WTC11 (cell line): ENCODE results near the gene PLA2G2D. TPM values are rescaled to one million over a fixed set of nuclear protein-coding genes. Genes with fewer than 3 reads are reported as not detected.

Source experiments
- ATAC-seq: fragments of 200-7000 bp; cut with Tn5 transposase; 2 replicates; pipeline ENCODE4 v1.10.0; 2021; ENCODE audit warnings: mild to moderate bottlenecking, moderate library complexity
- CTCF ChIA-PET: fragments of 300-600 bp; sonication (Branson Sonifier 250); formaldehyde crosslinking; loops from one replicate; lab custom pipeline; 2021; ENCODE audit warnings: antibody characterized with exemption; lab: Charles Lee
- POLR2A ChIA-PET: fragments of 350-600 bp; sonication (Branson Sonifier 250); formaldehyde crosslinking; loops from one replicate; lab custom pipeline; 2021; ENCODE audit warnings: antibody characterized with exemption; lab: Charles Lee
- DNase-seq: peaks from one replicate; pipeline ENCODE4 v3.0.0; 2021; ENCODE audit warnings: low spot score
- H3K27ac Mint-ChIP-seq: 2 replicates; pipeline ENCODE4 v1.8.0; 2021; ENCODE audit warnings: mixed read lengths
- H3K27me3 Mint-ChIP-seq: 2 replicates; pipeline ENCODE4 v1.8.0; 2021; ENCODE audit warnings: low read depth, mild to moderate bottlenecking, moderate library complexity, mixed read lengths
- H3K36me3 Mint-ChIP-seq: 2 replicates; pipeline ENCODE4 v1.8.0; 2021; ENCODE audit warnings: mixed read lengths
- H3K4me1 Mint-ChIP-seq: 2 replicates; pipeline ENCODE4 v1.8.0; 2022; ENCODE audit warnings: mixed read lengths
- H3K4me3 Mint-ChIP-seq: 2 replicates; pipeline ENCODE4 v1.8.0; 2021; ENCODE audit warnings: mild to moderate bottlenecking, moderate library complexity, mixed read lengths
- H3K9me3 Mint-ChIP-seq: 2 replicates; pipeline ENCODE4 v1.8.0; 2021; ENCODE audit warnings: mixed read lengths
- CBFB ChIP-seq: sonication (generic); formaldehyde crosslinking; IDR thresholded peaks from 2 replicates; pipeline ENCODE4 v1.8.1; 2022; ENCODE audit warnings: mild to moderate bottlenecking, low read depth, missing genetic modification reagents
- CREB1 ChIP-seq: sonication (generic); formaldehyde crosslinking; IDR thresholded peaks from 2 replicates; pipeline ENCODE4 v1.8.0; 2023; ENCODE audit warnings: mild to moderate bottlenecking, missing genetic modification reagents
- ESRRA ChIP-seq: sonication (generic); formaldehyde crosslinking; IDR thresholded peaks from 2 replicates; pipeline ENCODE4 v1.8.1; 2022; ENCODE audit warnings: mild to moderate bottlenecking, missing genetic modification reagents, borderline replicate concordance
- ETV6 ChIP-seq: sonication (generic); formaldehyde crosslinking; IDR thresholded peaks from 2 replicates; pipeline ENCODE4 v1.8.1; 2022; ENCODE audit warnings: mild to moderate bottlenecking, missing genetic modification reagents
- FOXJ3 ChIP-seq: sonication (generic); formaldehyde crosslinking; IDR thresholded peaks from 2 replicates; pipeline ENCODE4 v1.9.0; 2021; ENCODE audit warnings: missing genetic modification reagents, mild to moderate bottlenecking, borderline replicate concordance
- KAT7 ChIP-seq: sonication (generic); formaldehyde crosslinking; IDR thresholded peaks from 2 replicates; pipeline ENCODE4 v1.8.1; 2023; ENCODE audit warnings: missing genetic modification reagents, mild to moderate bottlenecking, borderline replicate concordance
- MYBL2 ChIP-seq: sonication (generic); formaldehyde crosslinking; IDR thresholded peaks from 2 replicates; pipeline ENCODE4 v1.8.1; 2023; ENCODE audit warnings: mild to moderate bottlenecking, moderate library complexity, missing genetic modification reagents
- NFATC4 ChIP-seq: fragments of 250-450 bp; sonication (Bioruptor Pico); IDR thresholded peaks from 2 replicates; pipeline ENCODE4 v1.9.0; 2021; ENCODE audit warnings: mild to moderate bottlenecking
- ZBTB21 ChIP-seq: sonication (generic); formaldehyde crosslinking; IDR thresholded peaks from 2 replicates; pipeline ENCODE4 v1.8.1; 2023; ENCODE audit warnings: mild to moderate bottlenecking, missing genetic modification reagents, borderline replicate concordance
- ZNF396 ChIP-seq: fragments of 250-450 bp; sonication (Bioruptor Pico); IDR thresholded peaks from 2 replicates; pipeline ENCODE4 v1.8.0; 2021; ENCODE audit warnings: mild to moderate bottlenecking, moderate library complexity, borderline replicate concordance
- ZNF416 ChIP-seq: fragments of 250-450 bp; sonication (Bioruptor Pico); IDR thresholded peaks from 2 replicates; pipeline ENCODE4 v1.9.0; 2021; ENCODE audit warnings: mild to moderate bottlenecking, inconsistent platforms
- ZNF423 ChIP-seq: fragments of 250-450 bp; sonication (Bioruptor Pico); IDR thresholded peaks from 2 replicates; pipeline ENCODE4 v2.1.2; 2022; ENCODE audit warnings: mild to moderate bottlenecking, moderate library complexity
- total RNA-seq: library from RNA; stranded (reverse); gene quantifications from 3 replicates; pipeline ENCODE4 v1.2.3, GENCODE V29; 2021
- TF ChIP-seq, protein P1 (sequence below): sonication (generic); formaldehyde crosslinking; IDR thresholded peaks from 2 replicates; pipeline ENCODE4 v1.8.0; 2022; ENCODE audit warnings: mild to moderate bottlenecking, missing genetic modification reagents
- TF ChIP-seq, protein P2 (sequence below): fragments of 250-450 bp; sonication (Bioruptor Pico); IDR thresholded peaks from 2 replicates; pipeline ENCODE4 v2.1.2; 2022; ENCODE audit warnings: mild to moderate bottlenecking, moderate library complexity
- TF ChIP-seq, protein P3 (sequence below): fragments of 250-450 bp; sonication (Bioruptor Pico); IDR thresholded peaks from 2 replicates; pipeline ENCODE4 v1.9.0; 2021; ENCODE audit warnings: mild to moderate bottlenecking, borderline replicate concordance
- TF ChIP-seq, protein P4 (sequence below): sonication (generic); formaldehyde crosslinking; IDR thresholded peaks from 2 replicates; pipeline ENCODE4 v1.8.1; 2023; ENCODE audit warnings: mild to moderate bottlenecking, missing genetic modification reagents
- TF ChIP-seq, protein P5 (sequence below): sonication (generic); formaldehyde crosslinking; IDR thresholded peaks from 2 replicates; pipeline ENCODE4 v1.8.1; 2022; ENCODE audit warnings: low read depth, missing genetic modification reagents, borderline replicate concordance
- TF ChIP-seq, protein P6 (sequence below): sonication (generic); formaldehyde crosslinking; IDR thresholded peaks from 2 replicates; pipeline ENCODE4 v1.8.1; 2022; ENCODE audit warnings: low read depth, mild to moderate bottlenecking, moderate library complexity, missing genetic modification reagents, borderline replicate concordance
- TF ChIP-seq, protein P7 (sequence below): sonication (generic); formaldehyde crosslinking; IDR thresholded peaks from 2 replicates; pipeline ENCODE4 v1.8.0; 2022; ENCODE audit warnings: mild to moderate bottlenecking, missing genetic modification reagents
- TF ChIP-seq, protein P8 (sequence below): sonication (generic); formaldehyde crosslinking; IDR thresholded peaks from 2 replicates; pipeline ENCODE4 v1.8.0; 2022; ENCODE audit warnings: missing genetic modification reagents

PLA2G2D gene
- total RNA-seq, 1 experiment from 2014 or later: not detected

DNA sequence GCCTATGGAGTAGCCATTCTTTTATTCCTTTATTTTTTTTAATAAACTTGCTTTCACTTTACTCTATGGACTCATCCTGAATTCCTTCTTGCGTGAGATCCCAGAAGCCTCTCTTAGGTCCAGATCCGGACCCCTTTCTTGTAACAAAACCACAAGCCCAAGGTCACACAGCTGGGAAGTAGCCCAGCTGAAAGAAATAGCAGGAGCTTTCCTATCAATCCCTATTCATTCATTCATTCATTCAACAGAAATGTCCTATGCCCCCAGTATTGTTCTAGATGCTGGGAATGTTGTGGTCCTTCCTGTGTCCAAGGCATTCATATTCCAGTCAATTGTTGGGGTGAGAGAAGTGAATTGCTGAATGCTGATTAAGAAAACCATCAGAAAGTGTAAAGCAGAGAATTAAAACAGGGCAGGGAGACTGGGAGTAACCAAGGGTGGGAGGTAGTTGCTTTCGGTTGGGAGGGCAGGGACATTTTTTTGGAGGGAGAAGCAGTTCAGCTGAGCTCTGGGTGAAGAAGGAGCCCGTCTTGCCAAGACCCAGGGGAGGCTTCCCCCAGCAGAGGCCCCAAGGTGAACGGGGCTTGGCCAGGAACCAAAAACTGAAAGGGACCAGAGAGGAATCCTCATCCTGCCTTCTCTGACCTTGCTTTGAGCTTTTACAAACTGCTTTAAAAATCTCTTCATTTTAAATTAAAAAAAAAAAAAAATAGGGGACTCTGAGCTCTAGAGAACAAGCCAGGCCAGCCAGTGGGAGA lies 10.8 kb downstream of the PLA2G2D start:
- POLR2A ChIA-PET: interaction anchor here (0.6 kb wide), 1 partner anchor 123 kb away, joined by 3 read pairs; no protein-coding TSS in a partner anchor
- peaks cover 22% of the 10 kb centered on the region for H3K9me3 Mint-ChIP-seq
- ATAC-seq: no peak

More for the DNA sequence above, 10.8 kb downstream of the PLA2G2D start:
- CTCF ChIA-PET: interaction anchor here (1.2 kb wide), 2 partner anchors 45 to 134 kb away, joined by 3 to 4 read pairs; no protein-coding TSS in a partner anchor
- peaks cover 24% of the 10 kb centered on the region for H3K4me1 Mint-ChIP-seq
- TF ChIP-seq MYBL2 (CRISPR knock-in tag) (no peak), ZNF423 (CRISPR knock-in tag) (no peak), FOXJ3 (CRISPR knock-in tag) (no peak), ZNF396 (CRISPR knock-in tag) (no peak), NFATC4 (CRISPR knock-in tag) (no peak), KAT7 (CRISPR knock-in tag) (no peak), ZBTB21 (no peak), CREB1 (CRISPR knock-in tag) (no peak), ESRRA (no peak), CBFB (CRISPR knock-in tag) (no peak), ZNF416 (CRISPR knock-in tag) (no peak), ETV6 (no peak)
- TF ChIP-seq, protein P1, sequence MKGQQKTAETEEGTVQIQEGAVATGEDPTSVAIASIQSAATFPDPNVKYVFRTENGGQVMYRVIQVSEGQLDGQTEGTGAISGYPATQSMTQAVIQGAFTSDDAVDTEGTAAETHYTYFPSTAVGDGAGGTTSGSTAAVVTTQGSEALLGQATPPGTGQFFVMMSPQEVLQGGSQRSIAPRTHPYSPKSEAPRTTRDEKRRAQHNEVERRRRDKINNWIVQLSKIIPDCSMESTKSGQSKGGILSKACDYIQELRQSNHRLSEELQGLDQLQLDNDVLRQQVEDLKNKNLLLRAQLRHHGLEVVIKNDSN (CRISPR knock-in tag): no peak
- TF ChIP-seq, protein P2, sequence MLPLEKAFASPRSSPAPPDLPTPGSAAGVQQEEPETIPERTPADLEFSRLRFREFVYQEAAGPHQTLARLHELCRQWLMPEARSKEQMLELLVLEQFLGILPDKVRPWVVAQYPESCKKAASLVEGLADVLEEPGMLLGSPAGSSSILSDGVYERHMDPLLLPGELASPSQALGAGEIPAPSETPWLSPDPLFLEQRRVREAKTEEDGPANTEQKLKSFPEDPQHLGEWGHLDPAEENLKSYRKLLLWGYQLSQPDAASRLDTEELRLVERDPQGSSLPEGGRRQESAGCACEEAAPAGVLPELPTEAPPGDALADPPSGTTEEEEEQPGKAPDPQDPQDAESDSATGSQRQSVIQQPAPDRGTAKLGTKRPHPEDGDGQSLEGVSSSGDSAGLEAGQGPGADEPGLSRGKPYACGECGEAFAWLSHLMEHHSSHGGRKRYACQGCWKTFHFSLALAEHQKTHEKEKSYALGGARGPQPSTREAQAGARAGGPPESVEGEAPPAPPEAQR (CRISPR knock-in tag): no peak
- TF ChIP-seq, protein P3, sequence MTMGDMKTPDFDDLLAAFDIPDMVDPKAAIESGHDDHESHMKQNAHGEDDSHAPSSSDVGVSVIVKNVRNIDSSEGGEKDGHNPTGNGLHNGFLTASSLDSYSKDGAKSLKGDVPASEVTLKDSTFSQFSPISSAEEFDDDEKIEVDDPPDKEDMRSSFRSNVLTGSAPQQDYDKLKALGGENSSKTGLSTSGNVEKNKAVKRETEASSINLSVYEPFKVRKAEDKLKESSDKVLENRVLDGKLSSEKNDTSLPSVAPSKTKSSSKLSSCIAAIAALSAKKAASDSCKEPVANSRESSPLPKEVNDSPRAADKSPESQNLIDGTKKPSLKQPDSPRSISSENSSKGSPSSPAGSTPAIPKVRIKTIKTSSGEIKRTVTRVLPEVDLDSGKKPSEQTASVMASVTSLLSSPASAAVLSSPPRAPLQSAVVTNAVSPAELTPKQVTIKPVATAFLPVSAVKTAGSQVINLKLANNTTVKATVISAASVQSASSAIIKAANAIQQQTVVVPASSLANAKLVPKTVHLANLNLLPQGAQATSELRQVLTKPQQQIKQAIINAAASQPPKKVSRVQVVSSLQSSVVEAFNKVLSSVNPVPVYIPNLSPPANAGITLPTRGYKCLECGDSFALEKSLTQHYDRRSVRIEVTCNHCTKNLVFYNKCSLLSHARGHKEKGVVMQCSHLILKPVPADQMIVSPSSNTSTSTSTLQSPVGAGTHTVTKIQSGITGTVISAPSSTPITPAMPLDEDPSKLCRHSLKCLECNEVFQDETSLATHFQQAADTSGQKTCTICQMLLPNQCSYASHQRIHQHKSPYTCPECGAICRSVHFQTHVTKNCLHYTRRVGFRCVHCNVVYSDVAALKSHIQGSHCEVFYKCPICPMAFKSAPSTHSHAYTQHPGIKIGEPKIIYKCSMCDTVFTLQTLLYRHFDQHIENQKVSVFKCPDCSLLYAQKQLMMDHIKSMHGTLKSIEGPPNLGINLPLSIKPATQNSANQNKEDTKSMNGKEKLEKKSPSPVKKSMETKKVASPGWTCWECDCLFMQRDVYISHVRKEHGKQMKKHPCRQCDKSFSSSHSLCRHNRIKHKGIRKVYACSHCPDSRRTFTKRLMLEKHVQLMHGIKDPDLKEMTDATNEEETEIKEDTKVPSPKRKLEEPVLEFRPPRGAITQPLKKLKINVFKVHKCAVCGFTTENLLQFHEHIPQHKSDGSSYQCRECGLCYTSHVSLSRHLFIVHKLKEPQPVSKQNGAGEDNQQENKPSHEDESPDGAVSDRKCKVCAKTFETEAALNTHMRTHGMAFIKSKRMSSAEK: no peak
- TF ChIP-seq, protein P4, sequence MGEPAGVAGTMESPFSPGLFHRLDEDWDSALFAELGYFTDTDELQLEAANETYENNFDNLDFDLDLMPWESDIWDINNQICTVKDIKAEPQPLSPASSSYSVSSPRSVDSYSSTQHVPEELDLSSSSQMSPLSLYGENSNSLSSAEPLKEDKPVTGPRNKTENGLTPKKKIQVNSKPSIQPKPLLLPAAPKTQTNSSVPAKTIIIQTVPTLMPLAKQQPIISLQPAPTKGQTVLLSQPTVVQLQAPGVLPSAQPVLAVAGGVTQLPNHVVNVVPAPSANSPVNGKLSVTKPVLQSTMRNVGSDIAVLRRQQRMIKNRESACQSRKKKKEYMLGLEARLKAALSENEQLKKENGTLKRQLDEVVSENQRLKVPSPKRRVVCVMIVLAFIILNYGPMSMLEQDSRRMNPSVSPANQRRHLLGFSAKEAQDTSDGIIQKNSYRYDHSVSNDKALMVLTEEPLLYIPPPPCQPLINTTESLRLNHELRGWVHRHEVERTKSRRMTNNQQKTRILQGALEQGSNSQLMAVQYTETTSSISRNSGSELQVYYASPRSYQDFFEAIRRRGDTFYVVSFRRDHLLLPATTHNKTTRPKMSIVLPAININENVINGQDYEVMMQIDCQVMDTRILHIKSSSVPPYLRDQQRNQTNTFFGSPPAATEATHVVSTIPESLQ (CRISPR knock-in tag): no peak
- TF ChIP-seq, protein P5, sequence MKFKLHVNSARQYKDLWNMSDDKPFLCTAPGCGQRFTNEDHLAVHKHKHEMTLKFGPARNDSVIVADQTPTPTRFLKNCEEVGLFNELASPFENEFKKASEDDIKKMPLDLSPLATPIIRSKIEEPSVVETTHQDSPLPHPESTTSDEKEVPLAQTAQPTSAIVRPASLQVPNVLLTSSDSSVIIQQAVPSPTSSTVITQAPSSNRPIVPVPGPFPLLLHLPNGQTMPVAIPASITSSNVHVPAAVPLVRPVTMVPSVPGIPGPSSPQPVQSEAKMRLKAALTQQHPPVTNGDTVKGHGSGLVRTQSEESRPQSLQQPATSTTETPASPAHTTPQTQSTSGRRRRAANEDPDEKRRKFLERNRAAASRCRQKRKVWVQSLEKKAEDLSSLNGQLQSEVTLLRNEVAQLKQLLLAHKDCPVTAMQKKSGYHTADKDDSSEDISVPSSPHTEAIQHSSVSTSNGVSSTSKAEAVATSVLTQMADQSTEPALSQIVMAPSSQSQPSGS: no peak
- TF ChIP-seq, protein P6, sequence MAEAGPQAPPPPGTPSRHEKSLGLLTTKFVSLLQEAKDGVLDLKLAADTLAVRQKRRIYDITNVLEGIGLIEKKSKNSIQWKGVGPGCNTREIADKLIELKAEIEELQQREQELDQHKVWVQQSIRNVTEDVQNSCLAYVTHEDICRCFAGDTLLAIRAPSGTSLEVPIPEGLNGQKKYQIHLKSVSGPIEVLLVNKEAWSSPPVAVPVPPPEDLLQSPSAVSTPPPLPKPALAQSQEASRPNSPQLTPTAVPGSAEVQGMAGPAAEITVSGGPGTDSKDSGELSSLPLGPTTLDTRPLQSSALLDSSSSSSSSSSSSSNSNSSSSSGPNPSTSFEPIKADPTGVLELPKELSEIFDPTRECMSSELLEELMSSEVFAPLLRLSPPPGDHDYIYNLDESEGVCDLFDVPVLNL (CRISPR knock-in tag): no peak
- TF ChIP-seq, protein P7, sequence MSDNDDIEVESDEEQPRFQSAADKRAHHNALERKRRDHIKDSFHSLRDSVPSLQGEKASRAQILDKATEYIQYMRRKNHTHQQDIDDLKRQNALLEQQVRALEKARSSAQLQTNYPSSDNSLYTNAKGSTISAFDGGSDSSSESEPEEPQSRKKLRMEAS: no peak
- TF ChIP-seq, protein P8, sequence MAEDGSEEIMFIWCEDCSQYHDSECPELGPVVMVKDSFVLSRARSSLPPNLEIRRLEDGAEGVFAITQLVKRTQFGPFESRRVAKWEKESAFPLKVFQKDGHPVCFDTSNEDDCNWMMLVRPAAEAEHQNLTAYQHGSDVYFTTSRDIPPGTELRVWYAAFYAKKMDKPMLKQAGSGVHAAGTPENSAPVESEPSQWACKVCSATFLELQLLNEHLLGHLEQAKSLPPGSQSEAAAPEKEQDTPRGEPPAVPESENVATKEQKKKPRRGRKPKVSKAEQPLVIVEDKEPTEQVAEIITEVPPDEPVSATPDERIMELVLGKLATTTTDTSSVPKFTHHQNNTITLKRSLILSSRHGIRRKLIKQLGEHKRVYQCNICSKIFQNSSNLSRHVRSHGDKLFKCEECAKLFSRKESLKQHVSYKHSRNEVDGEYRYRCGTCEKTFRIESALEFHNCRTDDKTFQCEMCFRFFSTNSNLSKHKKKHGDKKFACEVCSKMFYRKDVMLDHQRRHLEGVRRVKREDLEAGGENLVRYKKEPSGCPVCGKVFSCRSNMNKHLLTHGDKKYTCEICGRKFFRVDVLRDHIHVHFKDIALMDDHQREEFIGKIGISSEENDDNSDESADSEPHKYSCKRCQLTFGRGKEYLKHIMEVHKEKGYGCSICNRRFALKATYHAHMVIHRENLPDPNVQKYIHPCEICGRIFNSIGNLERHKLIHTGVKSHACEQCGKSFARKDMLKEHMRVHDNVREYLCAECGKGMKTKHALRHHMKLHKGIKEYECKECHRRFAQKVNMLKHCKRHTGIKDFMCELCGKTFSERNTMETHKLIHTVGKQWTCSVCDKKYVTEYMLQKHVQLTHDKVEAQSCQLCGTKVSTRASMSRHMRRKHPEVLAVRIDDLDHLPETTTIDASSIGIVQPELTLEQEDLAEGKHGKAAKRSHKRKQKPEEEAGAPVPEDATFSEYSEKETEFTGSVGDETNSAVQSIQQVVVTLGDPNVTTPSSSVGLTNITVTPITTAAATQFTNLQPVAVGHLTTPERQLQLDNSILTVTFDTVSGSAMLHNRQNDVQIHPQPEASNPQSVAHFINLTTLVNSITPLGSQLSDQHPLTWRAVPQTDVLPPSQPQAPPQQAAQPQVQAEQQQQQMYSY (CRISPR knock-in tag): no peak
- H3K36me3 Mint-ChIP-seq: peaks cover 6% of the 10 kb centered on the region
- no peaks in the 10 kb centered on the region; the same call in 1 of the 2 replicates for H3K27me3 Mint-ChIP-seq
- no peak overlapping the region for H3K4me3 Mint-ChIP-seq
- DNase-seq: no peak
- peak overlapping the region; percentile 33; the same call in 1 of the 2 replicates for H3K27ac Mint-ChIP-seq
